K562 (cell line): ENCODE measurements around the gene CEP19. TPM values are rescaled to one million over a fixed set of nuclear protein-coding genes. Genes with fewer than 3 reads are reported as not detected.
A peak's percentile ranks its signal among the peaks of the same experiment; 100 is the strongest.

ENCODE experiments used
- CHD2 ChIP-seq: IDR thresholded peaks from 2 replicates; pipeline ENCODE4 v1.6.1; 2011; ENCODE audit warnings: low read depth, low read length
- GABPB1 ChIP-seq: sonication (generic); formaldehyde crosslinking; IDR thresholded peaks from 2 replicates; pipeline ENCODE4 v1.8.0; 2022; ENCODE audit warnings: mild to moderate bottlenecking, missing genetic modification reagents
- HNRNPLL ChIP-seq: fragments of 200-400 bp; formaldehyde crosslinking; IDR thresholded peaks from 2 replicates; pipeline ENCODE4 v1.6.1; 2017; ENCODE audit warnings: low read length, low read depth, mild to moderate bottlenecking; ENCODE audit not compliant: poor library complexity, severe bottlenecking
- JUN ChIP-seq, 2 experiments: sonication (generic) in 1 of 2; formaldehyde crosslinking in 1 of 2; IDR thresholded peaks; 2 replicates each; pipeline versions ENCODE4 v1.6.1 to v1.8.0; 2012 to 2022; ENCODE audit warnings: borderline replicate concordance in 2 of 2, mild to moderate bottlenecking in 2 of 2, improper control_type of control experiment in 1 of 2, low read depth in 1 of 2, low read length in 1 of 2, missing genetic modification reagents in 1 of 2
- MEF2A ChIP-seq: IDR thresholded peaks from 2 replicates; pipeline ENCODE4 v1.6.1; 2011; ENCODE audit warnings: low read depth, mild to moderate bottlenecking, low read length, moderate library complexity; ENCODE audit not compliant: control insufficient read depth
- MTA3 ChIP-seq: fragments of 450-650 bp; formaldehyde crosslinking; IDR thresholded peaks from 2 replicates; pipeline ENCODE4 v1.6.1; 2017; ENCODE audit warnings: mild to moderate bottlenecking, borderline replicate concordance
- MXI1 ChIP-seq: IDR thresholded peaks from 2 replicates; pipeline ENCODE4 v1.6.1; 2011; ENCODE audit warnings: low read depth, mild to moderate bottlenecking, improper control_type of control experiment, low read length
- NKRF ChIP-seq: fragments of 450-650 bp; IDR thresholded peaks from 2 replicates; pipeline ENCODE4 v1.6.1; 2016; ENCODE audit warnings: borderline replicate concordance
- PCBP1 ChIP-seq: fragments of 200-400 bp; formaldehyde crosslinking; IDR thresholded peaks from 2 replicates; pipeline ENCODE4 v1.6.1; 2018; ENCODE audit warnings: mild to moderate bottlenecking, low read depth, low read length; ENCODE audit not compliant: poor library complexity, severe bottlenecking
- POLR2G ChIP-seq: fragments of 200-400 bp; formaldehyde crosslinking; IDR thresholded peaks from 2 replicates; pipeline ENCODE4 v1.6.1; 2017; ENCODE audit warnings: low read depth, mild to moderate bottlenecking, antibody characterized with exemption, low read length, moderate library complexity
- POLR2H ChIP-seq: IDR thresholded peaks from 2 replicates; pipeline ENCODE4 v1.6.1; 2016; ENCODE audit warnings: missing genetic modification characterization, low read depth, mild to moderate bottlenecking, control low read depth, missing compliant biosample characterization, moderate library complexity
- RBBP5 ChIP-seq: fragments of 200-600 bp; sonication (generic); IDR thresholded peaks from 2 replicates; pipeline ENCODE4 v1.6.1; 2012; ENCODE audit warnings: borderline replicate concordance, mild to moderate bottlenecking, low read length, control low read depth, inconsistent platforms; ENCODE audit not compliant: insufficient read depth, poor library complexity, severe bottlenecking
- RCOR1 ChIP-seq, 2 experiments: IDR thresholded peaks; 2 replicates each; pipeline ENCODE4 v1.6.1; 2012; ENCODE audit warnings: low read depth in 2 of 2, low read length in 2 of 2, borderline replicate concordance in 1 of 2, improper control_type of control experiment in 1 of 2
- THAP12 ChIP-seq: fragments of 250-450 bp; sonication (Bioruptor Pico); IDR thresholded peaks from 2 replicates; pipeline ENCODE4 v1.9.0; 2021; ENCODE audit warnings: mild to moderate bottlenecking, inconsistent platforms
- ZNF766 ChIP-seq: fragments of 200-800 bp; sonication (Bioruptor generic); conservative IDR thresholded peaks from 2 replicates; pipeline ENCODE4 v1.6.1; 2016; ENCODE audit warnings: missing genetic modification characterization, missing compliant biosample characterization
- polyA plus RNA-seq, 8 experiments: library from polyadenylated mRNA; depleted of rRNA in 4 of 8; stranded (reverse) in 5 of 8; unstranded in 3 of 8; fragments of >200 nt; fragmentation: Nextera tagmentation in 2 of 8; fragmentation: Illumina TruSeq in 1 of 8; extraction: Ambion mirVana in 2 of 8; extraction: Trizol in 1 of 8; gene quantifications; 2 replicates each; pipeline versions ENCODE4 v1.2.1 to v1.2.3, GENCODE V29; 2011 to 2014; ENCODE audit warnings: inconsistent platforms in 1 of 8, missing spikeins in 1 of 8
- total RNA-seq, 7 experiments: library from RNA; depleted of rRNA in 6 of 7; stranded (reverse); fragments of >200 nt in 6 of 7; fragmentation: Illumina TruSeq in 2 of 7; extraction: Trizol in 2 of 7; gene quantifications; 2 replicates each; pipeline versions ENCODE4 v1.2.1 to v1.2.3, GENCODE V29; 2011 to 2021; ENCODE audit warnings: low replicate concordance in 1 of 7
- TF ChIP-seq, protein P1 (sequence below), 2 experiments: IDR thresholded peaks; 2 replicates each; pipeline ENCODE4 v1.6.1; 2011; ENCODE audit warnings: borderline replicate concordance in 1 of 2, control low read depth in 1 of 2, low read depth in 1 of 2, low read length in 1 of 2, mild to moderate bottlenecking in 1 of 2, mixed read lengths in 1 of 2, moderate library complexity in 1 of 2; ENCODE audit not compliant: insufficient read depth in 1 of 2, insufficient read length in 1 of 2, poor library complexity in 1 of 2, severe bottlenecking in 1 of 2; ENCODE audit errors: extremely low read depth in 1 of 2

Gene CEP19
- total and polyA plus RNA-seq, 9 of the 15 experiments (the other 6 are each of a cell fraction or from before 2014, with no cell fraction given), result 2.5 to 4.5 (median 3.7) TPM

- TF ChIP-seq RBBP5, result peak; percentile 89
- TF ChIP-seq HNRNPLL, result peak; percentile 95
- 0 out of 2 replicates have a peak, but pooled peaks have one; percentile 11 for TF ChIP-seq CHD2
- TF ChIP-seq PCBP1, result peak; percentile 90
- TF ChIP-seq NKRF, result peak; percentile 61; the same call in 1 of the 2 replicates
- no peak for TF ChIP-seq JUN (IDR thresholded peaks at IDR 0.05; ENCODE audit: borderline replicate concordance, low read depth, low read length)
- 0 out of 2 replicates have a peak, but pooled peaks have one; percentile 55 for TF ChIP-seq JUN (CRISPR knock-in tag; IDR thresholded peaks at IDR 0.05; ENCODE audit: borderline replicate concordance)
- TF ChIP-seq, protein P1, sequence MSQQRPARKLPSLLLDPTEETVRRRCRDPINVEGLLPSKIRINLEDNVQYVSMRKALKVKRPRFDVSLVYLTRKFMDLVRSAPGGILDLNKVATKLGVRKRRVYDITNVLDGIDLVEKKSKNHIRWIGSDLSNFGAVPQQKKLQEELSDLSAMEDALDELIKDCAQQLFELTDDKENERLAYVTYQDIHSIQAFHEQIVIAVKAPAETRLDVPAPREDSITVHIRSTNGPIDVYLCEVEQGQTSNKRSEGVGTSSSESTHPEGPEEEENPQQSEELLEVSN (IDR thresholded peaks at IDR 0.05; ENCODE audit: borderline replicate concordance in 1 of 2, extremely low read depth in 1 of 2, insufficient read depth in 1 of 2, insufficient read length in 1 of 2, low read depth in 1 of 2, low read length in 1 of 2, poor library complexity in 1 of 2, severe bottlenecking in 1 of 2), result peak; percentile 40 to 68
- peak; percentile 91 for TF ChIP-seq POLR2G
- TF ChIP-seq MXI1, result peak; percentile 76; the same call in 1 of the 2 replicates
- TF ChIP-seq THAP12 (CRISPR knock-in tag), result peak; percentile 71; the same call in 1 of the 2 replicates
- TF ChIP-seq MTA3, result peak; percentile 61; the same call in 1 of the 2 replicates
- TF ChIP-seq GABPB1 (CRISPR knock-in tag), result peak; percentile 50
- TF ChIP-seq RCOR1 (IDR thresholded peaks at IDR 0.05; ENCODE audit: borderline replicate concordance in 1 of 2, low read depth in 2 of 2, low read length in 2 of 2), result peak in 1 of 2 experiments; percentile 66; a peak in 1 of 4 replicates
- 0 out of 2 replicates have a peak, but pooled peaks have one; percentile 30 for TF ChIP-seq POLR2H (tag)
- no peak; the same call in 1 of the 2 replicates for TF ChIP-seq ZNF766 (CRISPR knock-in tag)
- no peak for TF ChIP-seq MEF2A
Observed at GRCh38 chr3:196711838-196712513, at the start of gene CEP19, which contains the start of gene PIGX (continued).
